GM19193 (cell line): ENCODE results near the gene ABCA7.

Experiments used
- POLR2A ChIP-seq: IDR thresholded peaks from 4 replicates; pipeline ENCODE4 v1.6.1; 2011; ENCODE audit not compliant: insufficient read depth, insufficient read length; ENCODE audit errors: extremely low read depth

ABCA7 gene

DNA sequence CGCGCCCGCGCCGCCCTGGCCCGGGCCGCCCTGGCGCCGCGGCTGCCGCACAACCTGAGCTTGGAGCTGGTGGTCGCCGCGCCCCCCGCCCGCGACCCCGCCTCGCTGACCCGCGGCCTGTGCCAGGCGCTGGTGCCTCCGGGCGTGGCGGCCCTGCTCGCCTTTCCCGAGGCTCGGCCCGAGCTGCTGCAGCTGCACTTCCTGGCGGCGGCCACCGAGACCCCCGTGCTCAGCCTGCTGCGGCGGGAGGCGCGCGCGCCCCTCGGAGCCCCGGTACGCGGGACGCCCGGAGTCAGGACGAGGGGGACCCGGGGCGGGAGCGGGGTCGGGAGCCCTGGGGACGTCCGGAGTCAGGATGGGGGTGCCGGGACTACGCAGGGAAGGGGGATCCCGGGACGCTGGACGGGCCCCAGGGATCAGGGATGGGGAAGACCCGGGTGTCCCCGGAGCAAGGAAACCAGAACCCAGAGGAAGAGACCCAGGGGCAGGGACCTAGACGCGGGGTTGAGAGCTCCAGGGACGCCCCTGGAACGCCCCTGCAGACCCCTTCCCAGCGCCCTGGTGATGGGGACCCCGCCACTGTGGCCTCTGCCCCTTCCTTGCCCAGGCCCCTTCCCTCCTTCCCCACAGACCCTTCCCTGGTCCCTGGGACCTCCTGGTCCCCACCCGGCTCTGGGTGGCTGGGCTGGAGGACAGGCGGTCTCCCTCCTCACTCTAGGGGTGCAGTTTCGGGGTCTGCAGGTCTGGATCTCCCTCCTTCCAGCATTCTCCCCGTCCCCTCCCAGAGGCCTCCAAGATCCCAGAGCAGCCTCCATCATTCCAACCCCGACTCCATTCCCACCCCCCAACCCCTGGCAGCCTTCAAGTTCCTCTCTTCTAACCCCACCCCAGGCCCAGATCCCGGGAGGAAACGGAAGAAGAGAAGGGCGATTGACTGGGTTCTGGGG lies 39.0 kb upstream of the ABCA7 start:
- no peak for TF ChIP-seq POLR2A

DNA sequence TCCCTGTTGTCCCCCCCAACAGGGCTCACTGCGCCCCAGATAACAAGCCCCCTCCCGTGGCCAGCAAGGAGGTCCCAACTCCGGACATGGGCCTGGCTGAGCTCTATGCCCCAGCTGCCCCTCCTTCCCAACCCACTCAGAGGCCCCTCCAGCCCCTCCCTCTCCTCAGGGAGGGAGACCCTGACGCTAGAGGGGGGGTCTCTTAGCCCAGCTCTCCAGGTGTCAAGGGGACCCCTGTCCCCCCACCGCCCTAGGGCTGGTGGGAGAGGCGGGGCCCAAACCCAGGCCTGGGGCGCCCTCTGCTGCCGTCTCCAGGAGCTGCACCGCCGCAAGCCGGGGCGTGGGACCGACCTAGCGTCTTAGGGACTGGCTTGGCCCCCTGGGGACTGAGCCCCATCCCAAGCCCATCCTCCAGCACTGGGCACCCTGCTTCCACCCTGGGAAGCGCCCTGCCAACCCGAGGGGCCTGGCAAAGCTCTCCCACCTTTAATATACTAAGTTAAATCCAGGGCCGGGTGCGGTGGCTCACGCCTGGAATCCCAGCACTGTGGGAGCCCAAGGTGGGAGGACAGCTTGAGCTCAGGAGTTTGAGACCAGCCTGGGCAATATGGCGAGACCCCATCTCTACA lies 38.3 kb upstream of the ABCA7 start:
- no peak for TF ChIP-seq POLR2A

DNA sequence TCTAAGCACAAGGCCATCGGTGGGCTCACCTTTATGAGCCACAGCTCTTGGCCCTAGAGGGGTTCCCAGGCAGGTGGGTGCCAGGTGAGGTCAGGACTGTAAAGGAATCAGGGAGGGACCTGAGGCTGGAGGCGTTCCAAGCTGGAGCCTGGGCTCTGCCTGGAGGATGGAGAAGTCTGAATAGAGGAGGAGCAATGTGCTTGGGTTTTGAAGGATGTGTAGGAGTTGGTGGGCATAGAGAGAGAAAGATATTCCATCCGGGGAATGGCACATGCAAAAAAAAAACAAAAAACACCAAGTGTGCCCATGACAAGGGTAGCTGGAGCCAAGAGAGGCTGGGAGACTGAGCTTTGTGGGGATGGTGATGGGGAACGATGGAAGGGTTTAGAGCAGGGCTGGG lies 37.3 kb upstream of the ABCA7 start:
- no peak for TF ChIP-seq POLR2A

DNA sequence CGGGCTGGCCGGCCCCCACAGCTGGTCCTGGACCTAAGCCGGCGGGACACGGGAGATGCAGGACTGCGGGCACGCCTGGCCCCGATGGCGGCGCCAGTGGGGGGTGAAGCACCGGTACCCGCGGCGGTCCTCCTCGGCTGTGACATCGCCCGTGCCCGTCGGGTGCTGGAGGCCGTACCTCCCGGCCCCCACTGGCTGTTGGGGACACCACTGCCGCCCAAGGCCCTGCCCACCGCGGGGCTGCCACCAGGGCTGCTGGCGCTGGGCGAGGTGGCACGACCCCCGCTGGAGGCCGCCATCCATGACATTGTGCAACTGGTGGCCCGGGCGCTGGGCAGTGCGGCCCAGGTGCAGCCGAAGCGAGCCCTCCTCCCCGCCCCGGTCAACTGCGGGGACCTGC lies 36.6 kb upstream of the ABCA7 start:
- no peak for TF ChIP-seq POLR2A

DNA sequence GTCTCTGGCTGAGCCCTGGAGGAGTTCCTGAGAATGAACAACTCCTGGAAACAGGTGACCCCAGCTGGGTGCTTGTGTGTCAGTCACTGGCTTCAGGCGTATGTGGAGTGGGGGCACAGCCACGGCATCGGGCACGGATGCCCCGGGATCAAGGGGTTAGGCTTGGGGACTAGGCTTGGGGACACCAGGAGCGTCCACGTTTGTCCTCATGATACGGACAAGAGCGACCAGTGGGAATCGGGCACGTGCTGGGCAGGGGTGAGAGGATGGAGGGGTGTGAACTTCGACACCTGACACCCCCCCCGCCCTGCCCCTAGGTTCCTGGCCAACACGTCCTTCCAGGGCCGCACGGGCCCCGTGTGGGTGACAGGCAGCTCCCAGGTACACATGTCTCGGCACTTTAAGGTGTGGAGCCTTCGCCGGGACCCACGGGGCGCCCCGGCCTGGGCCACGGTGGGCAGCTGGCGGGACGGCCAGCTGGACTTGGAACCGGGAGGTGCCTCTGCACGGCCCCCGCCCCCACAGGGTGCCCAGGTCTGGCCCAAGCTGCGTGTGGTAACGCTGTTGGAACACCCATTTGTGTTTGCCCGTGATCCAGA lies 35.6 kb upstream of the ABCA7 start:
- no peak for TF ChIP-seq POLR2A

DNA sequence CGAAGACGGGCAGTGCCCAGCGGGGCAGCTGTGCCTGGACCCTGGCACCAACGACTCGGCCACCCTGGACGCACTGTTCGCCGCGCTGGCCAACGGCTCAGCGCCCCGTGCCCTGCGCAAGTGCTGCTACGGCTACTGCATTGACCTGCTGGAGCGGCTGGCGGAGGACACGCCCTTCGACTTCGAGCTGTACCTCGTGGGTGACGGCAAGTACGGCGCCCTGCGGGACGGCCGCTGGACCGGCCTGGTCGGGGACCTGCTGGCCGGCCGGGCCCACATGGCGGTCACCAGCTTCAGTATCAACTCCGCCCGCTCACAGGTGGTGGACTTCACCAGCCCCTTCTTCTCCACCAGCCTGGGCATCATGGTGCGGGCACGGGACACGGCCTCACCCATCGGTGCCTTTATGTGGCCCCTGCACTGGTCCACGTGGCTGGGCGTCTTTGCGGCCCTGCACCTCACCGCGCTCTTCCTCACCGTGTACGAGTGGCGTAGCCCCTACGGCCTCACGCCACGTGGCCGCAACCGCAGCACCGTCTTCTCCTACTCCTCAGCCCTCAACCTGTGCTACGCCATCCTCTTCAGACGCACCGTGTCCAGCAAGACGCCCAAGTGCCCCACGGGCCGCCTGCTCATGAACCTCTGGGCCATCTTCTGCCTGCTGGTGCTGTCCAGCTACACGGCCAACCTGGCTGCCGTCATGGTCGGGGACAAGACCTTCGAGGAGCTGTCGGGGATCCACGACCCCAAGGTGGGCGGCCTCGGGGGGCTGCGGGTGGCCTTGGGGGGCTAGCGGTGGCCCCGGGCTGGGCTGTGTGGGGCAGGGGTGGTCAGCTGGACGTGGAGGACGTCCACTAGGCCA lies 34.9 kb upstream of the ABCA7 start:
- TF ChIP-seq POLR2A, result no peak

DNA sequence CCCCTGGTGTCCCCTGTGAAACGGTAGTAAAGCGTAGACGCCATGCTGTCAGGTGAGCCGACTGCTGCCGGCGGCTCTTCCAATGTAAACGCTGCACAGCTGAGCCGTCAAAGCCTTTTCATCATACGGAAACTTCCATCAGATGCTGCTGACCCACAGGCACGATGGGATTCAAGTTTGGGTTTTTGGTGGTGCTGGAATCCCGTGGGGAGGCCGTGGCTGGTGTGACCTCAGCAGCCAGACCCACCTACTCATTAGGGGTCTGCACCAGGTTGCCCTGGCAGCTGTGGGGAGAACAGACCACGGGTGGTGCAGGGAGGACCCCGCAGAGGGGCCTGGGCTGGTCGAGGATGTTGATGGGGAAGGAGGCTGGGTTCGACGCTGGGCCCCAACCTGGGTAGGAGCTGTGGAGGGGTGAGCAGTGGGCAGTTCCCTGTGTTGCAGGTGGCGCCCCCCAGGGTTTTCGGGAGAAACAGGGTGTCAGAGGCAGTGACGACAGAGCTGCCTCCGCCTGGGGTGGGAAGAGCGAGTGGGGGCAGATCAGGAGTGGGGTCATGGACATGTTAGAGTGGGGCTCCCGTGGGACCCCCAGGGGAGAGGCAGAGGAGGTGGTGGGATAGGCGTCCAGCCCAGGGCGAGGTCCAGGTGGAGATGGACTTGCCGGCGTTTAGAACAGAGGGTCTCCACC lies 33.1 kb upstream of the ABCA7 start:
- TF ChIP-seq POLR2A, result no peak

DNA sequence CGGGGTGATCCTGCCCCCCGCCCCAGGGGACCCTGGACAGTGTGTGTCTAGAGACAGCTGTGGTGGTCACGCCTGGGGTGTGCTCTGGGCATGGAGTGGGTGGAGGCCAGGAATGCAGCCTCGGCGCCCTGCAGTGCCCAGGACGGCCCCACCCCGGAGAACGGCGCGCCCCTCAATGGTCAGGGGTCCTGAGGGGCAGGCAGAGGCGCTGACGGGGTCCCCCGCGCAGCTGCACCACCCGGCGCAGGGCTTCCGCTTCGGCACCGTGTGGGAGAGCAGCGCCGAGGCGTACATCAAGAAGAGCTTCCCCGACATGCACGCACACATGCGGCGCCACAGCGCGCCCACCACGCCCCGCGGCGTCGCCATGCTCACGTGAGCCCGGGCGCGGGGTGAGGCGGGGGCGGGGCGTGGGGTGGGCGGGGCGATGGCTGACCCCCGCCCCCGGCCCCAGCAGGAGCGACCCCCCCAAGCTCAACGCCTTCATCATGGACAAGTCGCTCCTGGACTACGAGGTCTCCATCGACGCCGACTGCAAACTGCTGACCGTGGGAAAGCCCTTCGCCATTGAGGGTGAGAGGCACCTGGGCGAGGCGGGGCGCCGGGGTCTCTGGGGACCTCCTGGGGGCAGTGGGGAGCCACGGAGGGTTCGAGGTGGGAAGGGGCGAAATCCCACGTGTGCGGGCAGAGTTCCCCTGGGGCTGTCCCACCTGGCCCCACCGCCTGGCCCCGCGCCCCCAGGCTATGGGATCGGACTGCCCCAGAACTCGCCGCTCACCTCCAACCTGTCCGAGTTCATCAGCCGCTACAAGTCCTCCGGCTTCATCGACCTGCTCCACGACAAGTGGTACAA lies 32.3 kb upstream of the ABCA7 start:
- no peak for TF ChIP-seq POLR2A

DNA sequence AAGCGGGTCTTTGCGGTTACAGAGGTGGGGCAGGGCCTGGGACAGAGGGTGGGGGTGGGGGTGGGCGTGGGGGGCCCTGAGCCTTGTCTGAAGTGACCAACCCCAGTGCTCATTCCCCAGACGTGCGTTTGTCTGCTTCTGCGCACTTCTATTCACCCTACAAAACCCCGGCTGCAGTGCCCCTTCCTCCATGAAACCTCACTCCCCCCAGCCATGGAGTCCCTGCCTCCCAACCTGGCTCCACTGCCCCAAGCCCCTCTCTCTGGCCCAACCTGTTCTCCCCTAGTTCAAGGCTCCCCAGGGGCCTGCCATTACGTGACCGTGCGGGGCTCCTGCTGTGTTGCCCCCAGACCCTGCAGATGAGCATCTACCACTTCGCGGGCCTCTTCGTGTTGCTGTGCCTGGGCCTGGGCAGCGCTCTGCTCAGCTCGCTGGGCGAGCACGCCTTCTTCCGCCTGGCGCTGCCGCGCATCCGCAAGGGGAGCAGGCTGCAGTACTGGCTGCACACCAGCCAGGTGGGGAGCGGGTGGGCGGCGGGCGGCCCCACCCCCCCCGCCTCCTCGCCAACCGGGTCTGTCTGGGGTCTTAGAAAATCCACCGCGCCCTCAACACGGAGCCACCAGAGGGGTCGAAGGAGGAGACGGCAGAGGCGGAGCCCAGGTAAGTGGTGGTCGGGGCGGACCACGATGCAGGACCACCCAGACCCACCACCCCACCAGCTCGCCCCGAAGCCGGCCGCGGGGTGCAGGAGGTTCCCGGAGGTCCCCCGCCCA lies 31.5 kb upstream of the ABCA7 start:
- TF ChIP-seq POLR2A, result no peak

DNA sequence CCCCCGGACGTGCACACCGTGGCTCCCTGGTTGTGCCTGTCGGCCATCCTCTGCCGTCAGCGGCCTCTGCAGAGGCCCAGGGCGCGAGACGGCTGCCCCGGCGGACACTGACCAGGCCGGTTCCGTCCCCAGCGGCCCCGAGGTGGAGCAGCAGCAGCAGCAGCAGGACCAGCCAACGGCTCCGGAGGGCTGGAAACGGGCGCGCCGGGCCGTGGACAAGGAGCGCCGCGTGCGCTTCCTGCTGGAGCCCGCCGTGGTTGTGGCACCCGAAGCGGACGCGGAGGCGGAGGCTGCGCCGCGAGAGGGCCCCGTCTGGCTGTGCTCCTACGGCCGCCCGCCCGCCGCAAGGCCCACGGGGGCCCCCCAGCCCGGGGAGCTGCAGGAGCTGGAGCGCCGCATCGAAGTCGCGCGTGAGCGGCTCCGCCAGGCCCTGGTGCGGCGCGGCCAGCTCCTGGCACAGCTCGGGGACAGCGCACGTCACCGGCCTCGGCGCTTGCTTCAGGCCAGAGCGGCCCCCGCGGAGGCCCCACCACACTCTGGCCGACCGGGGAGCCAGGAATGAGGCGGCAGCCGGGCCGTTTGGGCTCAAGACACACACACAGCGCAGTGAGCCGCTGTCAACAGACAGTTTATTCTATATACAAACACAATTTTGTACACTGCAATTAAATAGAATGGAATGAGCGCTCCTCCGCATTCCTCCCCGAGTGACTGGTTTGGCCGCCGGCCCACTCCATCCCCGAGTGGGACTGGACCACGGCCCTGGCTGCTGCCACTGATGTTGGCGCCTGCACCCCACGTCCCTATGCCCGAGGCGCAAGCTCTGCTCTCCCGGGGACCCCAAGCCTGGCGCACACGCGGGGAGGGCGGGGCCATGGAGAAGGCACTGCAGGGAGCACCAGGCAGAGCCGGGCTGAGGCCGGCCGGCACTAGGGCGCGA lies 30.6 kb upstream of the ABCA7 start:
- no peak for TF ChIP-seq POLR2A

DNA sequence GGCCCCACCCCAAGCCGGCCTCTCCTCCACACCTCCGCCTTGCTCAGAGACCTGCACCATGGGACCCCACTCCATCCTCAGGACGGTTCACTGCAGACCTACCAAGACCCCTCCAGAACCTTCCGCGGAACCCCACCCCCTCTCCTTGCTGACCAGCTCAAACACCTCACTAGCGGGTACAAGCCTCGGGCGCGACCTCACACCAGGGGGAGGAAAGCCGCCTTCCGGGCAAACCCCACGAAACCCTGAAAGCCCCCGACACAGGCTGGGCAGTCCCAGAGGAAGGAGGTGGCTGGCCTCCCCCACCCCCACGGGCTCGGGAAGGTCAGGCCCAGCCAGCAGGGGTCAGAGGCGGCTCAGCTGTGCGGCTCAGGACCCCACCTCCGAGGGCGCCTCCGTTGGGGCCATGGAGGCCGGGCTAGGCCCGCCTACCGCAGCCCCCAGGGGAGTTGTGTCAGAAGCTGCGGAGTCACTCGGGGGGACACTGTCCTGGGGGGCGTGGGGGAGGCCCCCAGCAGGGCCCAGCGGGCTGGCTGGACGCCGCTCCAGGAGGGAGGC lies 29.8 kb upstream of the ABCA7 start:
- TF ChIP-seq POLR2A, result no peak
